Articular chondrocyte of knee joint (primary cell): Measurements from ENCODE around the gene HKDC1. TPM values are rescaled to one million over a fixed set of nuclear protein-coding genes. Genes with fewer than 3 reads are reported as not detected.

Source experiments
- total RNA-seq: library from RNA; depleted of rRNA; stranded (reverse); fragments of >200 nt; gene quantifications from 2 replicates; pipeline ENCODE4 v1.2.3, GENCODE V29; 2012

Gene HKDC1, protein sequence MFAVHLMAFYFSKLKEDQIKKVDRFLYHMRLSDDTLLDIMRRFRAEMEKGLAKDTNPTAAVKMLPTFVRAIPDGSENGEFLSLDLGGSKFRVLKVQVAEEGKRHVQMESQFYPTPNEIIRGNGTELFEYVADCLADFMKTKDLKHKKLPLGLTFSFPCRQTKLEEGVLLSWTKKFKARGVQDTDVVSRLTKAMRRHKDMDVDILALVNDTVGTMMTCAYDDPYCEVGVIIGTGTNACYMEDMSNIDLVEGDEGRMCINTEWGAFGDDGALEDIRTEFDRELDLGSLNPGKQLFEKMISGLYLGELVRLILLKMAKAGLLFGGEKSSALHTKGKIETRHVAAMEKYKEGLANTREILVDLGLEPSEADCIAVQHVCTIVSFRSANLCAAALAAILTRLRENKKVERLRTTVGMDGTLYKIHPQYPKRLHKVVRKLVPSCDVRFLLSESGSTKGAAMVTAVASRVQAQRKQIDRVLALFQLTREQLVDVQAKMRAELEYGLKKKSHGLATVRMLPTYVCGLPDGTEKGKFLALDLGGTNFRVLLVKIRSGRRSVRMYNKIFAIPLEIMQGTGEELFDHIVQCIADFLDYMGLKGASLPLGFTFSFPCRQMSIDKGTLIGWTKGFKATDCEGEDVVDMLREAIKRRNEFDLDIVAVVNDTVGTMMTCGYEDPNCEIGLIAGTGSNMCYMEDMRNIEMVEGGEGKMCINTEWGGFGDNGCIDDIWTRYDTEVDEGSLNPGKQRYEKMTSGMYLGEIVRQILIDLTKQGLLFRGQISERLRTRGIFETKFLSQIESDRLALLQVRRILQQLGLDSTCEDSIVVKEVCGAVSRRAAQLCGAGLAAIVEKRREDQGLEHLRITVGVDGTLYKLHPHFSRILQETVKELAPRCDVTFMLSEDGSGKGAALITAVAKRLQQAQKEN
- total RNA-seq = 0.13 and 0.54 TPM in 2 replicates

GRCh38 chr10:69220041-69220451 lies at the start of gene HKDC1:
HKDC1 (plus strand) TSS chr10:69220332; CDS start chr10:69220436, 104 bp downstream.

DNA sequence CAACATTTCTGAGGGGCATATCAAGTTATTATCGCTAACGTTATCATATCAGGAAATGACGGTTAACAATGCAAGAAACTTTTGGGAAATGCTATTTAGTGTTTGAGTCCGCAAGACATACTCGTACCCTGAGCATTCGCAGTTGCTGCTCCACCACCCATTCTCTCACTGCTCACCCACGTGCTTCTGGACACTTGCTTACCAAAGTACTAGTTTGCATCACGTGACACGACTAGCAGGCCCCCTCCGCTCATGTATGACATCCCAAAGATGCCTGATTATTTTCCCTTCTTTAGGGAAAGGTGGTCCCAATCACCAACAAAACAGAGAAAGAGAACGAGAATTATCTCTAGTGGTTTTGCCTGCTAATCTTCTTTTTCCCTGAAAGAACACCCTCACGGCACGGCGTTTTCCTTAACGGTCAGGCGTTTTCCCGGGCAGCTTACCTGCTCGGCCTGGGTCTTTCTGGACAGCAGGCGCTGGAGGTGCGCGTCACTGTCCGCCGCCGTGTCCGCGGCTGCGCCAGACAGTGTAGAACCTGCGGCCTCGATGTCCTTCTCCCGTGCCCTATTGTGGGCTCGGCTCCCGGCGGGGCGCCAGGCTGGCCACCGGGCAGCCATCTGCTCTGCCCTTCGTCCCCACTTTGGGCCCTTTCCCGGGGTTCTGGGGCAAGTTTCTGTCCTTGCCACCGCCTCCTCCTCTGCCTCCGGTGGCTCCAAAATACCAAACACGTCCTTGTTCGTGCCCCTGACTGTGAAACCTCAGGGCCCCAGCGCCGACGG lies 40.2 kb upstream of the HKDC1 start, which contains the start of gene SUPV3L1:
Gene SUPV3L1 (plus strand): TSS at position 492 of the 782 bp plus-strand sequence. CDS start 58 bp downstream, at position 550.

GRCh38 chr10:69278446-69278963 lies 58.4 kb downstream of the HKDC1 start, which contains the start of gene HK1:
HK1 (plus strand) TSS chr10:69278496.

Other genes with a start within 250 kb of the HKDC1 start
- gene KIFBP, start 231.5 kb upstream of the HKDC1 start, total RNA-seq = 38.7 and 57.0 TPM in 2 replicates
- 183 and 191 TPM in 2 replicates for gene SRGN, start 132.2 kb upstream of the HKDC1 start, total RNA-seq
- 50.3 and 53.3 TPM in 2 replicates for gene VPS26A, start 96.2 kb upstream of the HKDC1 start, total RNA-seq
- gene SUPV3L1, start 40.1 kb upstream of the HKDC1 start, total RNA-seq = 28.7 and 33.2 TPM in 2 replicates
- 108 and 111 TPM in 2 replicates for gene HK1, start 58.2 kb downstream of the HKDC1 start, total RNA-seq
- 0.22 and 0.26 TPM in 2 replicates for gene TACR2, start 196.6 kb downstream of the HKDC1 start, total RNA-seq
- gene TSPAN15, start 231.1 kb downstream of the HKDC1 start, total RNA-seq = 0.13 and 0.32 TPM in 2 replicates